Left ventricle myocardium superior (tissue), 1 donor: Measurements from ENCODE around the gene PACC1. TPM values are rescaled to one million over a fixed set of nuclear protein-coding genes. Genes with fewer than 3 reads are reported as not detected.
"Not testable (repeated sequence)": the region's sequence is repeated elsewhere in the genome, so short reads cannot be mapped to it uniquely, and the experiment has no call there.

ENCODE experiments used
- ATAC-seq: fragments of 200-7000 bp; cut with Tn5 transposase; one replicate; pipeline ENCODE4 v1.9.1; 2020; ENCODE audit warnings: mild to moderate bottlenecking, moderate library complexity
- DNase-seq: peaks from one replicate; pipeline ENCODE4 v3.0.0-alpha.2; 2020
- intact Hi-C: fragments of 100-400 bp; cut with micrococcal nuclease; formaldehyde crosslinking; loops from one replicate; pipeline ENCODE4 v1.11.0; 2022
- total RNA-seq: library from RNA; stranded (reverse); fragmentation: NEBNext Ultra II Directional; extraction: Animal tissue kit (Norgen Biotek cat#: 25700); gene quantifications from one replicate; pipeline ENCODE4 v1.2.1, GENCODE V29; 2021
- donor health status: DM: no; HTN: yes; CAD: no; lungs with severe emphysema.

PACC1 gene
- total RNA-seq, 1 donor from 2014 or later, result 2.6 TPM

DNA sequence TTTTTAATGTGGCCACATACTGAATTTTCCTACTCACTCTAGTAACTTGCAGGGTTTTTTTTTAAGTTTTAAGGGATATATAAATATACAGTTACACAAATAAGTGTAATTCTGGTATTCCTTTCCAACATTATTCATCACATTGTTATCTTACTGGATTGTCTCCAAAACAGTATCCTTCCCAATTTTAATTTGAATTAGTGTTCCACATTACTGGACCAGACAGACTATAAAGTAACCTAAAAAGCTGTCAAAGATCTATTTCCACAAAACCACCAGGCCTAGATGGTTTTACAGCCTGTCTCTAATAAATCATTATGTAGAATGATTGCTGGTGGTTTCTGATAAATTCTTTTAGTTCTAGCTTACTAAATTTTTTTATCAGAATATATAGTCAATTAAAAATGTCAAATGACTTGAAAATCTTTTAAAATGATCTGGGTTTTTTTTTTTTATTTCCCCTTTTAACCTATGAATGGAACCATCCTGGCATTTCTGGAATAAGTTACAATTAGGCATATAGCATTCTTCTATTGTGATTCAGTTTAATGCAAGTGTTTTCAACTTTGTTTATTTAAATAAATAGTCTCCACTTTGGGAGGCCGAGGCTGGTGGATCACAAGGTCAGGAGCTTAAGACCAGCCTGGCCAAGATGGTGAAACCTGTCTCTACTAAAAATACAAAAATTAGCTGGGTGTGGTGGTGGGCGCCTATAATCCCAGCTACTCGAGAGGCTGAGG is 59.3 kb downstream of the PACC1 start:
- ATAC-seq (no peak), DNase-seq (no peak)
- intact Hi-C loops, result no loop called here

DNA sequence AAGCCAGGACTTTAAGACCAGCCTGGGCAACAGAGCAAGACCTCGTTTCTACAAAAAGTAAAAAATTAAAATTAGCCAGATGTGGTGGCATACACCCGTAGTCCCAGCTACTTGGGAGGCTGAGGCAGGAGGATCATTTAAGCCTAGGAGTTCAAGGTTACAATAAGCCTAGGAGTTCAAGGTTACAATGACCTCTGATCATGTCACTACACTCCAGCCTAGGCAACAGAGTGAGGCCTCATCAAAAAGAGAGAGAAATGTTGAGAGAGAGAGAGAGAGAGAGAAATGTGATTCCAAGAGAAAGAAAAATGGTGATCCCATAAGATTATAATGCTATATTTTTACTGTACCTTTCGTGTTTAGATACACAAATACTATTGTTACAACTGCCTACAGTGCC is 60.2 kb downstream of the PACC1 start:
- intact Hi-C loops, result no loop called here
- no peak for DNase-seq
- no peak for ATAC-seq

DNA sequence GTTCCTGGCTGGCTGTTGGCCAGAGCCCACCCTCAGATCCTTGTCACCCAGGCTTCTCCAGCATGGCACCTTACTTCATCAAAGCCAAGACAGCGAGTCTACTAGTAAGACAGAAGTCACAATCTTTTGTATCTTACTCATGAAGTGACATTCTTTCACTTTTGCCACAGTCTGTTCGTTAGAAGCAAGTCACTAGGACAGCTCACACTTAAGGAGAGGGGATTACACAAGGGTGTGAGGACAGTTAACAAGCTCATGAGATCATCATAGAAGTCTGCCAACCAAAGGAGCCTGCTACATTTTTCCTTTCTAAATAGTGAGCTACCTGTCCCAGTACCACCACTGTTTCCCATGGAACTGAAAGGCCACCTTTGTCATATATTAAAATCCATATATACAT is 61.5 kb downstream of the PACC1 start:
- ATAC-seq (no peak), DNase-seq (no peak)
- intact Hi-C loops, result no loop called here

DNA sequence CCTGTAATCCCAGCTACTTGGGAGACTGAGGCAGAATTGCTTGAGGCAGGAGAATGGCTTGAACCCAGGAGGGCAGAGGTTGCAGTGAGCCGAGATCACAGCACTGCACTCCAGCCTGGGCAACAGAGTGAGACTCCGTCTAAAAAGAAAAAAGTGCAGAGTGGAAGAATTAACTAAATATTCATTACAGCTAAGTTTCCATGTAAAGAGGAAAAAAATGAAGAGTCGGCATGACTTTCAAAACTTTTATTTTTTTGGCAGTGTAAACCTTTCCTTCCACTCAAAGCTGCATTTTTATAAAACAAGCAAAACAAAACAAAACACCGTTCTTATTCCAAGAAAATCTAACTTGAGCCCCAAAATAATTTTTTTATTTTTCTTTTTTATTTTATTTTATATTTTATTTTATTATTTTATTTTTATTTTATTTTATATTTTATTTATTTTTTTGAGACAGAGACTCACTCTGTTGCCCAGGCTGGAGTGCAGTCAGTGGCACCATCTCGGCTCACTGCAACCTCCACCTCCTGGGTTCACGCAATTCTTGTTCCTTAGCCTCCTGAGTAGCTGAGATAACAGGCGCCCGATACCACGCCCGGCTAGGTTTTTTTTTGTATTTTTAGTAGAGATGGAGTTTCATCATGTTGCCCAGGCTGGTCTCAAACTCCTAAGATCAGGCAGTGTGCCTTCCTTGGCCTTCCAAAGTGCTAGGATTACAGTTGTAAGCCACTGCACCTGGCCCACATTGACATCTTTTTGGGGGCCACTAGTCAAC is 62.9 kb downstream of the PACC1 start:
- intact Hi-C loops, result no loop called here
- ATAC-seq, result no peak

DNA sequence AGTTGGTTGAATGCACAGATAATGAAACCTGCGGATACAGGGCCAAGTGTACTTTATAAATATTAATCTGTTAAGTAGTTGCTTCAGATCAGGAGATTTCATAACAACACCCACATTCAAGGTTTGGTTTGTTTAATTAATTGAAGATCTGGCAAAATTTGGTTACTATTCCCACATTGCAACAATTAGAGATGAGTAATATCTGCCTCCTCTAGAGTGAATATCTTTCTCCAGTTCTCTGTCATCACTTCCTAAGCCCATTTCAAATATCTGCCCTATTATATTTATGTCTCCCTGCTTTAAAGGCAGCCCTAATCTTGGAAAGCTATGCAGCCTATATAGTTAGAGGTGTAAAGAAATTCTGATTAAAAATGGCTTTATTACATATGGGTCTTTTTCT is 68.1 kb downstream of the PACC1 start:
- intact Hi-C loops, result no loop called here
- DNase-seq (no peak), ATAC-seq (no peak)

More for the DNA sequence above, 62.9 kb downstream of the PACC1 start:
- DNase-seq, result no peak

DNA sequence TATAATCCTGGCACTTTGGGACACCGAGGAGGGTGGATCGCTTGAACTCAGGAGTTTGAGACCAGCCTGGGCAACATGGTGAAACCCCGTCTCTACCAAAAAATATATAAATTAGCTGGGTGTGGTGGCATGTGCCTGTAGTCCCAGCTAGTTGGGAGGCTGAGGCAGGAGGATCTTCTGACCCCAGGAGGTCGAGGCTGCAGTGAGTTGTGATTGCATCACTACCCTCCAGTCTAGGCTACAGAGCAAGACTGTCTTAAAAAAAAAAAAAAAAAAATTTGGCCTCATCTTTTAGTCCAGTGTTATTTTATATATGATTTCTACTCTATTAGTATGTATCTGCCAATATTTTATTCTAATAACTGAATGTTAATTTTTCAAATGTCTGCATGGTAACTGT is 69.8 kb downstream of the PACC1 start:
- ATAC-seq, result no peak
- no peak for DNase-seq
- intact Hi-C loops, result no loop called here

DNA sequence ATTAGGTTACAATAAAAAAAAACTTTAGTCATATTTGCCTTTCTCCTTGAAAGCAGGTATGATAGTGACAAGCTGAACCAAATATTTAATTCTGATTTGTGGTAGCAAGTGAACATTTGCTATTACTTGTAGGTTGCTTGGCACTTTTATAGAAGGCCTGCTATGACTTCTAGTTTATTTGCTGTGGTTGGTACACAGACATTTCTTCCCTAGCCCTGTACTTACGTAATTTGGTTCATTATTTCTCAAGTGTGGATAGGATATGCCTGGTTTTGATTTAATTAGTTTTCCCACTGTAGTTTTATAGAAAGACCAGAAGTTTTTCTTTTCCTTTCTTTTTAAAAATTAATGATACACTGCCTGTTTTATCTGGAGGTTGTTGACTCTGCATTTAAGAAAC is 73.6 kb downstream of the PACC1 start:
- intact Hi-C loops, result no loop called here
- DNase-seq (no peak), ATAC-seq (no peak)

DNA sequence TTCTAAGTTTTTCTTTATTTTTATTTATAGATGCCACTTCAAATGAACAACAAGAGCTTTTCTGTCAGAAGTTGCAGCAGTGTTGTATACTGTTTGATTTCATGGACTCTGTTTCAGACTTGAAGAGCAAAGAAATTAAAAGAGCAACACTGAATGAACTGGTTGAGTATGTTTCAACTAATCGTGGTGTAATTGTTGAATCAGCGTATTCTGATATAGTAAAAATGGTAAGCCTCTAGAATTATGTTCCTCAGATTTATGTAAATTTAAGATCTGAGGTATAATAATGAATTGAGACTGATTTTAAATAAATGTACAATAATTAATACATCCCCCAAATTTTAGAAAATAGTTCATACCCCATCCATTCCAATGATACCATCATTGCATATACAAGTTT is 85.6 kb downstream of the PACC1 start:
- intact Hi-C loops, result no loop called here
- ATAC-seq, result no peak
- DNase-seq, result no peak

DNA sequence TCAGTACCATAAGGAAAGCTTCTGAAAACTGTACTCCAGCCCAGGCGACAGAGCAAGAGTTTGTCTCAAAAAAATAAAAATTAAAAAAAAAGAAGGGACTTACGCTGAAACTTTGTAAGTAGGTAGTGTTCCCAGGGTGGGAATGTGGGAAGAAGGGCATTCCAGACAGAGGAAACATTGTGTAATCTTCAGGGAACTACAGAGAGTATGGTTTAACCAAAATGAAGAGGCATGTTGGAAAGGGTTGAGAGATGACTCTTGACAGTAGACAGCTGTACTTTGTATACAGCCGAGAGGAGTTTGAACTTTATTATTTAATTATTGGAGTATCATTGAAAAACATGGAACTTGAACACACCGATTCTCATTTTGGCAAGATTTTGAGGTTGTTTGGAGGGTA is 86.4 kb downstream of the PACC1 start:
- ATAC-seq (peak; percentile 43), DNase-seq (no peak)
- intact Hi-C loops, result no loop called here

DNA sequence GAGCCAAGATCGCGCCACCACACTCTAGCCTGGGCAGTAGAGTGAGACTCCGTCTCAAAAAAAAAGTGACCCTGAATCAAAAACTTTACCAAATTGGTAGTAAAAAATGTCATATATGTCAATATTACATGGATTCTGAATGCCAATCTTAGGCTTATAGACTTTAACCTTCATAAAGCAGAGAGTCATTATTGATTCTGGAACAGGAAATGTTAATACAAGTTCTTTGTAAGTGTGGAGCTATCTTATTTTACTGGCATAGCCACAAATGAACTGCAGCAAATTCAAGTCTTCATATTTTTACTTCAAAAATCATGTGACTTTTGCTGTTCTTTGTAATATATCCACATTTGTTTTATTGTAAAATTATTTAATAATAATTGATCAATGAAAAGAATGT is 88.1 kb downstream of the PACC1 start:
- ATAC-seq (no peak), DNase-seq (no peak)
- intact Hi-C loops, result no loop called here

DNA sequence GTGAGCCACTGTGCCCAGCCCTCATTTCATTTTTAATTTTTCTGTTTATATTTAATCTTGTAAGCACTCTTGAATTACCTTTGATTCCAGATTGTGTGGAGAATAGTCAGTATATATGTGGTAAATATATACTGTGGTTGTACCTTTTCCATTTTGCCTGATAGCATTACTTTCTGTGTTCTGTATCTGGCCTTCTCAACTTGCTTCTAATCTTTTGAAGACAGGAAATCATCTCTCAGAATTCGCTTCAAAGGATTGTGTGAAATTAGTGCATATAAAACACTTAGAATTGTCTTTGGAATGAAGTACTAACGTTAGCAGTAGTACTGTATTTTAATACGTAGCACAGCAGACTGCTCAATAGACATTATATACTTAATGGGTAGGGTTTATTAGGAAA is 91.6 kb downstream of the PACC1 start:
- ATAC-seq (no peak), DNase-seq (no peak)
- intact Hi-C loops, result no loop called here

DNA sequence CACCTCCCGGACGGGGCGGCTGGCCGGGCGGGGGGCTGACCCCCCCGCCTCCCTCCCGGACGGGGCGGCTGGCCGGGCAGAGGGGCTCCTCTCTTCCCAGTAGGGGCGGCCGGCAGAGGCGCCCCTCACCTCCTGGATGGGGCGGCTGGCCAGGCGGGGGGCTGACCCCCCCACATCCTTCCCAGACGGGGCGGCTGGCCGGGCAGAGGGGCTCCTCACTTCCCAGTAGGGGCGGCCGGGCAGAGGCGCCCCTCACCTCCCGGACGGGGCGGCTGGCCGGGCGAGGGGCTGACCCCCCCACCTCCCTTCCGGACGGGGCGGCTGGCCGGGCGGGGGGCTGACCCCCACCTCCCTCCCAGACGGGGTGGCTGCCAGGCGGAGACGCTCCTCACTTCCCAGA is 93.7 kb downstream of the PACC1 start:
- intact Hi-C loops, DNase-seq, ATAC-seq: not testable (repeated sequence)

DNA sequence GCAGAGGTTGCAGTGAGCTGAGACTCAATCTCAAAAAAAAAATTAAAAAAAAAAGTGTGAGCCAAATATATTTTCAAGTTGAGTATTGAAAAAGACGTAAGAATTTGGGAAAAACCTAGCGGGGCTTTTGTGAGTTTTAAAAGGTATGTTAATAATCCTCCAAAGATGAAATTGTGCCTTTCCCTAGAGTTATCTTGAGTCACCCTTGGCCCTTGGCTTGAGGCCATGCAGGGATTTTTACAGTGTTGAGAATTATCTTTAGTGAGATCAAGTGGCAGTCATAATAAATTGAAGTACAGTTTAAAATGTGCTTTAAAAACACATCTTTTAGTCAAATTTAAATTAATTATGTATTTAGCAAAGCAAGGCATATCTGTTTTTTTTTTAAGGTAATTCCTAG is 96.8 kb downstream of the PACC1 start:
- ATAC-seq, result no peak
- intact Hi-C loops, result no loop called here
- no peak for DNase-seq

DNA sequence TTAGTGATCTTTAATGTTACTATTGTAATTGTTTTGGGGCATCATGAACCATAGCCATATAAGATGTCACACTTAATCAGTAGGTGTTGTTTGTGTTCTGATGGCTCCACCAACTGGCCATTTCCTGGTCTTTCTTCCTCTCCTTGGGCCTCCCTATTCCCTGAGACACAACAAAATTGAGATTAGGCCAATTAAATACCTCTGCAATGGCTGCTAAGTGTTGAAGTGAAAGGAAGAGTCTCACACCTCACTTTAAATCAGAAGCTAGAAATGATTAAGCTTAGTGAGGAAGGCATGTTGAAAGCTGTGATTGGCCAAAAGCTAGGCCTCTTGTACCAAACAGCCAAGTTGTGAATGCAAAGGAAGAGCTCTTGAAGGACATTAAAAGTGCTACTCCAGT is 98.8 kb downstream of the PACC1 start:
- intact Hi-C loops, result no loop called here
- ATAC-seq (peak; percentile 58), DNase-seq (no peak)

DNA sequence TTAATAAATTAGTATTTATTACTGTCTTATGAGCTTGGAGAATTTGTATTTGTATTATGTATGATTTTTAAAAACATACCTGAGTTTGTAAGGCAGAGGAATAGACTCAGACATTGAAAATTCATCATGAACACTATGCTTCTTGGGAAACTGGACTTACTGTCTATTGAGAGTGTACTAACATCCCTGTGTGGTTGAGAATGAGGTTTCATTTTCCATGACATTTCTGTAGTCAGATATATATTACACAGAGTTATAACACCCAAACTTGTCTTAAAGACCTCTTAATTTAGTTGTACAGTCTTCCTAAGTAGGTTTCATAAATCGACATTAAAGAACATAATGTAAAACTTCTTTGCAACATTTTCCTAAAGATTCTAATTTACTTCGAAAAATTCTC is 99.5 kb downstream of the PACC1 start:
- no peak for ATAC-seq
- intact Hi-C loops, result no loop called here
- no peak for DNase-seq

Other genes with a start within 250 kb of the PACC1 start
- 80.7 TPM for gene PPP2R5A, start 129.5 kb downstream of the PACC1 start, total RNA-seq
- 114 TPM for gene NENF, start 18.0 kb upstream of the PACC1 start, total RNA-seq
- 14.6 TPM for gene ATF3, start 193.9 kb upstream of the PACC1 start, total RNA-seq